Astrocyte (in vitro differentiated cells and primary cell): Measurements from ENCODE around the gene ATP9A. TPM values are rescaled to one million over a fixed set of nuclear protein-coding genes. Genes with fewer than 3 reads are reported as not detected.

Source experiments
- DNase-seq: peaks from one replicate; pipeline ENCODE4 v3.0.0-alpha.2; 2010; ENCODE audit warnings: low read depth
- FAIRE-seq: peaks from 2 replicates; lab custom pipeline; 2011; peaks lifted over from hg19 to GRCh38; lab: Jason Lieb, UNC
- H2AFZ ChIP-seq: 2 replicates; pipeline ENCODE4 v1.6.0; 2012; ENCODE audit warnings: low read depth, low read length, inconsistent platforms
- H3K27ac ChIP-seq: 2 replicates; pipeline ENCODE4 v1.5.1; 2011; ENCODE audit warnings: low read depth, low read length, inconsistent platforms
- H3K27me3 ChIP-seq: 2 replicates; pipeline ENCODE4 v1.6.0; 2011; ENCODE audit warnings: low read length, inconsistent platforms; ENCODE audit not compliant: insufficient read depth
- H3K36me3 ChIP-seq: 2 replicates; pipeline ENCODE4 v1.5.1; 2011; ENCODE audit warnings: low read length, inconsistent platforms; ENCODE audit not compliant: insufficient read depth
- H3K4me1 ChIP-seq: 2 replicates; pipeline ENCODE4 v1.5.1; 2011; ENCODE audit warnings: low read length, inconsistent platforms; ENCODE audit not compliant: insufficient read depth
- H3K4me2 ChIP-seq: 2 replicates; pipeline ENCODE4 v1.6.0; 2012; ENCODE audit warnings: low read length, inconsistent platforms
- H3K4me3 ChIP-seq: 2 replicates; pipeline ENCODE4 v1.5.1; 2011; ENCODE audit warnings: low read depth, mild to moderate bottlenecking, low read length, inconsistent platforms; ENCODE audit not compliant: insufficient read depth
- H3K79me2 ChIP-seq: 2 replicates; pipeline ENCODE4 v1.6.0; 2012; ENCODE audit warnings: mild to moderate bottlenecking, low read length, inconsistent platforms; ENCODE audit not compliant: insufficient read depth
- H3K9ac ChIP-seq: 2 replicates; pipeline ENCODE4 v1.6.0; 2012; ENCODE audit warnings: mild to moderate bottlenecking, low read length, inconsistent platforms
- H3K9me3 ChIP-seq: 2 replicates; pipeline ENCODE4 v1.5.1; 2012; ENCODE audit warnings: low read depth, mild to moderate bottlenecking, low read length, inconsistent platforms; ENCODE audit not compliant: insufficient read depth
- H4K20me1 ChIP-seq: 2 replicates; pipeline ENCODE4 v1.6.0; 2012; ENCODE audit warnings: low read length, inconsistent platforms; ENCODE audit not compliant: insufficient read depth
- H3K27ac Mint-ChIP-seq: one replicate; pipeline ENCODE4 v1.8.0; 2021; ENCODE audit warnings: mild to moderate bottlenecking, mixed read lengths; ENCODE audit not compliant: unreplicated experiment
- H3K27me3 Mint-ChIP-seq: one replicate; pipeline ENCODE4 v1.8.0; 2021; ENCODE audit warnings: low read depth, mixed read lengths; ENCODE audit not compliant: unreplicated experiment
- H3K36me3 Mint-ChIP-seq: one replicate; pipeline ENCODE4 v1.8.0; 2021; ENCODE audit warnings: low read depth, mixed read lengths; ENCODE audit not compliant: unreplicated experiment
- H3K4me1 Mint-ChIP-seq: one replicate; pipeline ENCODE4 v1.8.0; 2021; ENCODE audit warnings: low read depth, mixed read lengths; ENCODE audit not compliant: unreplicated experiment
- H3K4me3 Mint-ChIP-seq: one replicate; pipeline ENCODE4 v1.8.0; 2021; ENCODE audit warnings: mild to moderate bottlenecking, moderate library complexity, mixed read lengths; ENCODE audit not compliant: unreplicated experiment
- H3K9me3 Mint-ChIP-seq: one replicate; pipeline ENCODE4 v1.8.0; 2021; ENCODE audit warnings: mild to moderate bottlenecking, mixed read lengths; ENCODE audit not compliant: unreplicated experiment
- CTCF ChIP-seq: IDR thresholded peaks from 2 replicates; pipeline ENCODE4 v1.5.1; 2011; ENCODE audit warnings: low read depth, mild to moderate bottlenecking, inconsistent platforms, low read length, moderate library complexity; ENCODE audit not compliant: insufficient read depth
- EZH2 ChIP-seq: IDR thresholded peaks from 2 replicates; pipeline ENCODE4 v1.6.1; 2012; ENCODE audit warnings: mild to moderate bottlenecking, low read length, inconsistent platforms; ENCODE audit not compliant: insufficient read depth
- total RNA-seq: library from RNA; stranded (reverse); gene quantifications from 2 replicates; pipeline ENCODE4 v1.2.1, GENCODE V29; 2021

Gene ATP9A
- total RNA-seq, 1 donor from 2014 or later, result 12.9 TPM

GRCh38 chr20:51720854-51721253, 47.3 kb downstream of the ATP9A start:
- Histone ChIP-seq H3K36me3 (no peaks in the 10 kb centered on the region), H3K9ac (no peak overlapping the region), H3K27me3 (no peaks in the 10 kb centered on the region), H2AFZ (no peak overlapping the region), H3K79me2 (no peaks in the 10 kb centered on the region), H3K4me3 (no peak overlapping the region), H3K9me3 (no peaks in the 10 kb centered on the region), H3K27ac (no peak overlapping the region), H3K4me1 (no peaks in the 10 kb centered on the region), H3K4me2 (no peak overlapping the region), H4K20me1 (no peaks in the 10 kb centered on the region)
- no peak for TF ChIP-seq EZH2
- Mint-ChIP-seq H3K27ac (no peak overlapping the region), H3K36me3 (peaks cover 4% of the 10 kb centered on the region), H3K27me3 (no peaks in the 10 kb centered on the region), H3K4me1 (no peaks in the 10 kb centered on the region), H3K9me3 (no peaks in the 10 kb centered on the region), H3K4me3 (no peak overlapping the region)
- DNase-seq (no peak), FAIRE-seq (no peak)

GRCh38 chr20:51720384-51720783, 47.8 kb downstream of the ATP9A start:
- H3K9me3 Mint-ChIP-seq, result no peaks in the 10 kb centered on the region
- no peaks in the 10 kb centered on the region for H3K27me3 Mint-ChIP-seq
- H3K79me2 ChIP-seq, result no peaks in the 10 kb centered on the region
- H3K27me3 ChIP-seq, result no peaks in the 10 kb centered on the region
- H3K27ac Mint-ChIP-seq, result no peak overlapping the region
- no peak for FAIRE-seq
- H3K9me3 ChIP-seq, result no peaks in the 10 kb centered on the region
- no peak overlapping the region for H2AFZ ChIP-seq
- no peak overlapping the region for H3K27ac ChIP-seq
- no peak for TF ChIP-seq CTCF
- no peak for TF ChIP-seq EZH2
- H3K4me1 Mint-ChIP-seq, result no peaks in the 10 kb centered on the region
- no peak for DNase-seq
- H4K20me1 ChIP-seq, result no peaks in the 10 kb centered on the region
- H3K4me3 ChIP-seq, result no peak overlapping the region
- peaks cover 4% of the 10 kb centered on the region for H3K36me3 Mint-ChIP-seq
- no peak overlapping the region for H3K4me3 Mint-ChIP-seq
- H3K9ac ChIP-seq, result no peak overlapping the region
- no peak overlapping the region for H3K4me2 ChIP-seq
- H3K36me3 ChIP-seq, result no peaks in the 10 kb centered on the region
- H3K4me1 ChIP-seq, result no peaks in the 10 kb centered on the region

GRCh38 chr20:51715856-51716185, 52.4 kb downstream of the ATP9A start:
- no peak overlapping the region for H3K27ac ChIP-seq
- Mint-ChIP-seq H3K9me3 (no peaks in the 10 kb centered on the region), H3K27ac (no peak overlapping the region), H3K4me3 (no peak overlapping the region), H3K4me1 (no peaks in the 10 kb centered on the region), H3K27me3 (no peaks in the 10 kb centered on the region), H3K36me3 (peaks cover 4% of the 10 kb centered on the region)
- no peak overlapping the region for H3K4me3 ChIP-seq
- H3K36me3 ChIP-seq, result no peaks in the 10 kb centered on the region
- FAIRE-seq (no peak), DNase-seq (no peak)
- H3K4me2 ChIP-seq, result peak overlapping the region; percentile 52
- TF ChIP-seq EZH2, result no peak
- TF ChIP-seq CTCF, result no peak
- no peaks in the 10 kb centered on the region for H3K4me1 ChIP-seq
- H3K27me3 ChIP-seq, result no peaks in the 10 kb centered on the region
- H2AFZ ChIP-seq, result no peak overlapping the region
- no peak overlapping the region for H3K9ac ChIP-seq
- H3K9me3 ChIP-seq, result no peaks in the 10 kb centered on the region
- no peaks in the 10 kb centered on the region for H3K79me2 ChIP-seq
- H4K20me1 ChIP-seq, result no peaks in the 10 kb centered on the region
